HepG2 (cell line): Measurements from ENCODE around the gene PFN1. TPM values are rescaled to one million over a fixed set of nuclear protein-coding genes. Genes with fewer than 3 reads are reported as not detected.

Source experiments
- ATF2 ChIP-seq: sonication (generic); formaldehyde crosslinking; IDR thresholded peaks from 2 replicates; pipeline ENCODE4 v1.4.0; 2020; ENCODE audit warnings: missing genetic modification reagents
- BHLHE40 ChIP-seq: IDR thresholded peaks from 2 replicates; pipeline ENCODE4 v1.6.1; 2011; ENCODE audit warnings: low read length, improper control_type of control experiment
- GABPB1 ChIP-seq: IDR thresholded peaks from 2 replicates; pipeline ENCODE4 v1.6.1; 2016; ENCODE audit warnings: mild to moderate bottlenecking, missing genetic modification reagents, moderate library complexity, missing compliant biosample characterization
- KLF9 ChIP-seq: IDR thresholded peaks from 2 replicates; pipeline ENCODE4 v1.6.1; 2016; ENCODE audit warnings: low read depth
- MEIS1 ChIP-seq: sonication (generic); formaldehyde crosslinking; IDR thresholded peaks from 2 replicates; pipeline ENCODE4 v1.9.0; 2021; ENCODE audit warnings: mild to moderate bottlenecking, missing genetic modification reagents, moderate library complexity, borderline replicate concordance
- MTA1 ChIP-seq: sonication (generic); formaldehyde crosslinking; IDR thresholded peaks from 2 replicates; pipeline ENCODE4 v1.4.0; 2020; ENCODE audit warnings: missing genetic modification reagents, mild to moderate bottlenecking, borderline replicate concordance
- MXD3 ChIP-seq: IDR thresholded peaks from 2 replicates; pipeline ENCODE4 v1.6.1; 2016; ENCODE audit warnings: mild to moderate bottlenecking, missing biosample characterization, missing genetic modification reagents
- MXI1 ChIP-seq: IDR thresholded peaks from 3 replicates; pipeline ENCODE4 v1.6.1; 2012; ENCODE audit warnings: low read depth, low read length, inconsistent platforms, borderline replicate concordance
- ONECUT2 ChIP-seq: sonication (generic); formaldehyde crosslinking; IDR thresholded peaks from 2 replicates; pipeline ENCODE4 v1.4.0; 2020; ENCODE audit warnings: missing genetic modification reagents
- PCBP2 ChIP-seq: fragments of 200-400 bp; formaldehyde crosslinking; optimal IDR thresholded peaks from 2 replicates; pipeline ENCODE3; 2018; ENCODE audit warnings: low read length, low read depth; ENCODE audit not compliant: poor library complexity, severe bottlenecking
- REXO4 ChIP-seq: sonication (generic); formaldehyde crosslinking; IDR thresholded peaks from 2 replicates; pipeline ENCODE4 v1.8.0; 2022; ENCODE audit warnings: missing genetic modification reagents, mild to moderate bottlenecking, borderline replicate concordance
- SETDB1 ChIP-seq: sonication (generic); formaldehyde crosslinking; IDR thresholded peaks from 2 replicates; pipeline ENCODE4 v1.5.1; 2020; ENCODE audit warnings: missing genetic modification reagents, mild to moderate bottlenecking, borderline replicate concordance
- SRSF9 ChIP-seq: fragments of 200-400 bp; formaldehyde crosslinking; IDR thresholded peaks from 2 replicates; pipeline ENCODE4 v1.6.1; 2018; ENCODE audit warnings: borderline replicate concordance, mild to moderate bottlenecking, low read depth, low read length; ENCODE audit not compliant: insufficient read depth, poor library complexity, severe bottlenecking
- TBP ChIP-seq: sonication (generic); formaldehyde crosslinking; IDR thresholded peaks from 2 replicates; pipeline ENCODE4 v1.5.0; 2020; ENCODE audit warnings: missing genetic modification reagents
- TEAD3 ChIP-seq: optimal IDR thresholded peaks from 2 replicates; pipeline ENCODE3; 2016; ENCODE audit warnings: borderline replicate concordance
- U2AF2 ChIP-seq: fragments of 200-400 bp; formaldehyde crosslinking; IDR thresholded peaks from 2 replicates; pipeline ENCODE4 v1.6.1; 2017; ENCODE audit warnings: low read depth, mild to moderate bottlenecking, low read length
- ZNF143 ChIP-seq: sonication (generic); formaldehyde crosslinking; IDR thresholded peaks from 2 replicates; pipeline ENCODE4 v1.4.0; 2020; ENCODE audit warnings: missing genetic modification reagents
- ZNF264 ChIP-seq: sonication (generic); formaldehyde crosslinking; IDR thresholded peaks from 2 replicates; pipeline ENCODE4 v1.4.0; 2020; ENCODE audit warnings: missing genetic modification reagents
- ZNF441 ChIP-seq: sonication (generic); formaldehyde crosslinking; IDR thresholded peaks from 2 replicates; pipeline ENCODE4 v1.7.0; 2021; ENCODE audit warnings: missing genetic modification reagents, borderline replicate concordance
- ZNF562 ChIP-seq: sonication (generic); formaldehyde crosslinking; IDR thresholded peaks from 2 replicates; pipeline ENCODE4 v1.8.0; 2022; ENCODE audit warnings: missing genetic modification reagents, borderline replicate concordance
- ZNF652 ChIP-seq: IDR thresholded peaks from 2 replicates; pipeline ENCODE4 v1.6.1; 2016; ENCODE audit warnings: low read depth, borderline replicate concordance
- ZNF720 ChIP-seq: sonication (generic); formaldehyde crosslinking; IDR thresholded peaks from 2 replicates; pipeline ENCODE4 v1.4.0; 2020; ENCODE audit warnings: missing genetic modification reagents
- polyA plus RNA-seq, 8 experiments: library from polyadenylated mRNA; depleted of rRNA in 3 of 8; stranded (reverse) in 7 of 8; unstranded in 1 of 8; fragments of >200 nt; fragmentation: Illumina TruSeq in 4 of 8; extraction: Trizol in 4 of 8; gene quantifications; 2 replicates each; pipeline versions ENCODE4 v1.2.1 to v1.2.3, GENCODE V29; 2011 to 2016; ENCODE audit warnings: low read depth in 4 of 8, missing spikeins in 1 of 8, mixed read lengths in 1 of 8; ENCODE audit not compliant: insufficient read depth in 1 of 8
- total RNA-seq, 5 experiments: library from RNA; depleted of rRNA; stranded (reverse); fragments of >200 nt; fragmentation: Illumina TruSeq; extraction: Trizol; gene quantifications; 2 replicates each; pipeline ENCODE4 v1.2.3, GENCODE V29; 2016; ENCODE audit warnings: low read depth in 1 of 5
- TF ChIP-seq, protein P1 (sequence below): sonication (generic); formaldehyde crosslinking; IDR thresholded peaks from 2 replicates; pipeline ENCODE4 v1.4.0; 2020; ENCODE audit warnings: missing genetic modification reagents, borderline replicate concordance
- TF ChIP-seq, protein P2 (sequence below): sonication (generic); formaldehyde crosslinking; IDR thresholded peaks from 2 replicates; pipeline ENCODE4 v1.4.0; 2020; ENCODE audit warnings: missing genetic modification reagents, mild to moderate bottlenecking, borderline replicate concordance

The PFN1 gene
- total and polyA plus RNA-seq, 2 of the 13 experiments (the other 11 are each of a cell fraction or from before 2014, with no cell fraction given) = 494 to 613 TPM

DNA sequence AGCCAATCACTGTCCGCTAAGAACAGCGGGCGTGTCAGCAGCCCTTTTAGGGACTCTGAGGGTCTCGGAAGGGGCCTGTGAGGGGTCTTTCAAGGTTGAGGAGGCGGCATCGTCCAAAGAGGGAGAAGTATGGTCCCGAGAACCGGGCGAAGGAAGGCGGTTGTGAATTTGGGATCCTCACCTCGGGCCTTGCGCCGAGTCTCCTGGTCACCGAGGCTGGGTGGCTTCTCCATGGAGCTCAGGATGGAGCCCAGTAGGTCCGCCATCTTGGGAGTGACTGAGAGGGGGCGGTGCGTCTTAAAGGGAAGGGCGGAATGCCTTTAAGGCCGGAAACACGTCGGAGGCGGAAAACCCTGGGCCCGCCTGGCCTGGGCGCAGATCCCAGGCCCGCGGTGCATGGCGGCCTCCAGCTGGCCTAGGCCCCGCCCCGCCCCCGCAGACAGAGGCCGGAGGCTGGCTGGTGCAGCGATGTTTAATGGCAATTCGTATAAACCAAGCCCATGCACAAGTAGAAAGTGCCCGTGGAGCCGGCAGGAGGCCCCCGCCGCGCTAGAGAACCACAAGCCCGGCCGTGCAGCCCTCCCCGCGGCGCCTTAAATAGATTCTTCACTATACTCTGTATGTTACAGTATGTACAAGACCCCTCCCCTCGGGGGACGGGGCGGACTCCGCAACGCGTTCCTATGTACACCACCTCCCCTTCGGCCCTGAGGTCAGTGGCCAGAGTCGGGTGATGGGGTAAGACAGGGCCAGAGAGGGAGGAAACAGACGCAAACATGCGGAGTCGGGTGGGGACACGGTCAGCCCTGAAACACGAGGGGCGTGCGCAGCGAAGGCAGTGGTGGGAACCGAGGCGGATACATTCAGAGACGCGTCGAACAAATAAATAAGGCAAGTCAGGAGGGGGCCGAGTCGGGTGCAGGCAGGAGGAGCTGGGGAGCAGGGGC is 19.5 kb upstream of the PFN1 start, which contains the start of gene SPAG7 (continued):
- TF ChIP-seq ATF2 (CRISPR knock-in tag) (no peak), ZNF652 (peak; percentile 63), ZNF720 (CRISPR knock-in tag) (no peak), GABPB1 (CRISPR knock-in tag) (peak; percentile 87), MEIS1 (no peak), TEAD3 (peak; percentile 19), MXI1 (no peak; the same call in 1 of the 3 replicates), MTA1 (no peak), PCBP2 (no peak), ZNF143 (CRISPR knock-in tag) (peak; percentile 63), MXD3 (CRISPR knock-in tag) (peak; percentile 51), SRSF9 (no peak), ZNF562 (CRISPR knock-in tag) (no peak), ZNF264 (CRISPR knock-in tag) (no peak; the same call in none of the 2 replicates), REXO4 (CRISPR knock-in tag) (no peak), ONECUT2 (CRISPR knock-in tag) (no peak), SETDB1 (CRISPR knock-in tag) (no peak), ZNF441 (0 out of 2 replicates have a peak, but pooled peaks have one; percentile 63), KLF9 (CRISPR knock-in tag) (no peak), BHLHE40 (no peak), TBP (CRISPR knock-in tag) (no peak), U2AF2 (no peak)
- TF ChIP-seq, protein P1, sequence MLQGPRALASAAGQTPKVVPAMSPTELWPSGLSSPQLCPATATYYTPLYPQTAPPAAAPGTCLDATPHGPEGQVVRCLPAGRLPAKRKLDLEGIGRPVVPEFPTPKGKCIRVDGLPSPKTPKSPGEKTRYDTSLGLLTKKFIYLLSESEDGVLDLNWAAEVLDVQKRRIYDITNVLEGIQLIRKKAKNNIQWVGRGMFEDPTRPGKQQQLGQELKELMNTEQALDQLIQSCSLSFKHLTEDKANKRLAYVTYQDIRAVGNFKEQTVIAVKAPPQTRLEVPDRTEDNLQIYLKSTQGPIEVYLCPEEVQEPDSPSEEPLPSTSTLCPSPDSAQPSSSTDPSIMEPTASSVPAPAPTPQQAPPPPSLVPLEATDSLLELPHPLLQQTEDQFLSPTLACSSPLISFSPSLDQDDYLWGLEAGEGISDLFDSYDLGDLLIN (CRISPR knock-in tag) = no peak
- TF ChIP-seq, protein P2, sequence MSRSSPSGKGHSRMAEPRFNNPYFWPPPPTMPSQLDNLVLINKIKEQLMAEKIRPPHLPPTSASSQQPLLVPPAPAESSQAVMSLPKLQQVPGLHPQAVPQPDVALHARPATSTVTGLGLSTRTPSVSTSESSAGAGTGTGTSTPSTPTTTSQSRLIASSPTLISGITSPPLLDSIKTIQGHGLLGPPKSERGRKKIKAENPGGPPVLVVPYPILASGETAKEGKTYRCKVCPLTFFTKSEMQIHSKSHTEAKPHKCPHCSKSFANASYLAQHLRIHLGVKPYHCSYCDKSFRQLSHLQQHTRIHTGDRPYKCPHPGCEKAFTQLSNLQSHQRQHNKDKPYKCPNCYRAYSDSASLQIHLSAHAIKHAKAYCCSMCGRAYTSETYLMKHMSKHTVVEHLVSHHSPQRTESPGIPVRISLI (CRISPR knock-in tag) = no peak
